K562 (cell line): ENCODE data around the gene ZNF22. TPM values are rescaled to one million over a fixed set of nuclear protein-coding genes. Genes with fewer than 3 reads are reported as not detected.
A peak's percentile ranks its signal among the peaks of the same experiment; 100 is the strongest.

ENCODE experiments used
- ATAC-seq: fragments of 200-7000 bp; cut with Tn5 transposase; 3 replicates; pipeline ENCODE4 v1.9.1; 2020; ENCODE audit warnings: moderate library complexity
- BruUV-seq: library from RNA; stranded (reverse); fragments of 400-500 nt; replicated peaks from 2 replicates; lab custom pipeline; 2021; lab: Mats Ljungman, UMichigan
- CTCF ChIA-PET: fragments of 300-600 bp; formaldehyde crosslinking; extraction: SDS; loops from one replicate; lab custom pipeline; 2021; ENCODE audit warnings: low intra/inter-chr PET ratio; lab: Yijun Ruan, JAX
- POLR2A ChIA-PET: fragments of 300-600, 350-650 bp; sonication (Branson Sonifier 250); formaldehyde crosslinking; extraction: SDS; loops from one replicate; lab custom pipeline; 2021; ENCODE audit warnings: antibody characterized with exemption, inconsistent platforms; lab: Yijun Ruan, JAX
- DNase-seq, 4 experiments: peaks; one replicate each; pipeline versions ENCODE4 v3.0.0 to v3.0.0-alpha.2; 2011 to 2018; ENCODE audit warnings: low spot score in 3 of 4, mixed read lengths in 3 of 4; ENCODE audit errors: extremely low read depth in 1 of 4
- FAIRE-seq: peaks from 2 replicates; lab custom pipeline; 2011; peaks lifted over from hg19 to GRCh38; lab: Jason Lieb, UNC
- H2AFZ ChIP-seq: 2 replicates; pipeline ENCODE4 v1.6.0; 2011; ENCODE audit warnings: low read depth, low read length, control low read depth, inconsistent platforms
- H3K27ac ChIP-seq: fragments of 200-600 bp; 3 replicates; pipeline ENCODE4 v1.8.0; 2011; ENCODE audit warnings: low read depth, mild to moderate bottlenecking, control low read depth, inconsistent platforms, low read length, moderate library complexity, mixed read lengths; ENCODE audit errors: extremely low read depth
- H3K27me3 ChIP-seq, 2 experiments: fragments of 300-600 bp in 1 of 2; 2 replicates in 1 of 2; 3 replicates in 1 of 2; pipeline versions ENCODE4 v1.6.0 to v1.8.0; 2011; ENCODE audit warnings: inconsistent platforms in 2 of 2, low read length in 2 of 2, mild to moderate bottlenecking in 1 of 2, mixed read lengths in 1 of 2, moderate library complexity in 1 of 2; ENCODE audit not compliant: control insufficient read depth in 2 of 2, insufficient read depth in 2 of 2
- H3K36me3 ChIP-seq: fragments of 300-600 bp; 3 replicates; pipeline ENCODE4 v1.8.0; 2011; ENCODE audit warnings: mild to moderate bottlenecking, low read length, inconsistent platforms; ENCODE audit not compliant: control insufficient read depth, insufficient read depth
- H3K4me1 ChIP-seq, 2 experiments: fragments of 200-600 bp in 1 of 2; replicated peaks in 1 of 2; 2 replicates in 1 of 2; 3 replicates in 1 of 2; pipeline versions ENCODE4 v1.5.1 to v1.8.0; 2011; ENCODE audit warnings: inconsistent platforms in 2 of 2, low read length in 2 of 2, mild to moderate bottlenecking in 1 of 2, mixed read lengths in 1 of 2, moderate library complexity in 1 of 2; ENCODE audit not compliant: control insufficient read depth in 2 of 2, insufficient read depth in 2 of 2
- H3K4me2 ChIP-seq: 2 replicates; pipeline ENCODE4 v1.6.1; 2011; ENCODE audit warnings: low read length, control low read depth, inconsistent platforms, mixed read lengths; ENCODE audit not compliant: insufficient read depth
- H3K4me3 ChIP-seq: fragments of 200-600 bp; sonication (generic), shearing (Covaris generic); 2 replicates; pipeline ENCODE4 v1.5.1; 2016; ENCODE audit warnings: control low read depth, inconsistent platforms
- H3K79me2 ChIP-seq: fragments of 200-600 bp; 3 replicates; pipeline ENCODE4 v1.8.0; 2011; ENCODE audit warnings: low read length, inconsistent platforms; ENCODE audit not compliant: control insufficient read depth, insufficient read depth
- H3K9ac ChIP-seq, 2 experiments: 2 replicates each; pipeline versions ENCODE4 v1.6.0 to v1.6.1; 2011; ENCODE audit warnings: low read depth in 2 of 2, low read length in 2 of 2, control low read depth in 1 of 2, inconsistent platforms in 1 of 2, mild to moderate bottlenecking in 1 of 2, mixed read lengths in 1 of 2; ENCODE audit not compliant: insufficient read depth in 1 of 2
- H3K9me1 ChIP-seq: one replicate; pipeline ENCODE4 v1.6.0; 2011; ENCODE audit warnings: inconsistent platforms, mild to moderate bottlenecking, low read length, moderate library complexity; ENCODE audit not compliant: control insufficient read depth, insufficient read depth
- H3K9me3 ChIP-seq: replicated peaks from 2 replicates; pipeline ENCODE4 v1.5.1; 2011; ENCODE audit warnings: low read depth, low read length, inconsistent platforms; ENCODE audit not compliant: control insufficient read depth, insufficient read depth
- H4K20me1 ChIP-seq: replicated peaks from 2 replicates; pipeline ENCODE4 v1.6.1; 2011; ENCODE audit warnings: low read length, inconsistent platforms, mixed read lengths; ENCODE audit not compliant: control insufficient read depth, insufficient read depth
- GABPA ChIP-seq: fragments of 200-800 bp; sonication (Bioruptor generic); conservative IDR thresholded peaks from 2 replicates; pipeline ENCODE4 v1.6.1; 2016; ENCODE audit warnings: low read depth, missing genetic modification characterization, missing compliant biosample characterization
- KAT8 ChIP-seq: fragments of 450-650 bp; IDR thresholded peaks from 2 replicates; pipeline ENCODE4 v1.6.1; 2016; ENCODE audit warnings: low read depth, mild to moderate bottlenecking
- NR2C2 ChIP-seq, 2 experiments: fragments of 200-800 bp in 1 of 2; sonication (Bioruptor generic) in 1 of 2; sonication (generic) in 1 of 2; formaldehyde crosslinking in 1 of 2; IDR thresholded peaks; 2 replicates each; pipeline versions ENCODE4 v1.6.1 to v1.8.0; 2016 to 2022; ENCODE audit warnings: mild to moderate bottlenecking in 1 of 2, missing compliant biosample characterization in 1 of 2, missing genetic modification characterization in 1 of 2, missing genetic modification reagents in 1 of 2
- ZNF592 ChIP-seq: fragments of 450-650 bp; IDR thresholded peaks from 2 replicates; pipeline ENCODE4 v1.6.1; 2017; ENCODE audit warnings: antibody characterized with exemption, mild to moderate bottlenecking
- WGBS: fragments of 100-300 bp; shearing (Covaris generic); methylation state at CpG from one replicate; pipeline ENCODE4 v1.1.6; 2016; ENCODE audit warnings: low coverage, mixed read lengths; ENCODE audit not compliant: insufficient coverage; ENCODE audit errors: missing lambda C conversion rate; 5-methylcytosine and 5-hydroxymethylcytosine counted together
- in situ Hi-C: fragments of 300-500 bp; cut with MboI; formaldehyde crosslinking; loops from 4 replicates; pipeline ENCODE4 v1.15.0; 2018; ENCODE audit warnings: inconsistent platforms, mixed read lengths
- intact Hi-C: fragments of 100-400 bp; cut with micrococcal nuclease; formaldehyde crosslinking; loops from 2 replicates; pipeline ENCODE4 v1.14.2; 2022
- polyA plus RNA-seq, 8 experiments: library from polyadenylated mRNA; depleted of rRNA in 4 of 8; stranded (reverse) in 5 of 8; unstranded in 3 of 8; fragments of >200 nt; fragmentation: Nextera tagmentation in 2 of 8; fragmentation: Illumina TruSeq in 1 of 8; extraction: Ambion mirVana in 2 of 8; extraction: Trizol in 1 of 8; gene quantifications; 2 replicates each; pipeline versions ENCODE4 v1.2.1 to v1.2.3, GENCODE V29; 2011 to 2014; ENCODE audit warnings: inconsistent platforms in 1 of 8, missing spikeins in 1 of 8
- total RNA-seq, 7 experiments: library from RNA; depleted of rRNA in 6 of 7; stranded (reverse); fragments of >200 nt in 6 of 7; fragmentation: Illumina TruSeq in 2 of 7; extraction: Trizol in 2 of 7; gene quantifications; 2 replicates each; pipeline versions ENCODE4 v1.2.1 to v1.2.3, GENCODE V29; 2011 to 2021; ENCODE audit warnings: low replicate concordance in 1 of 7

ZNF22 gene
- total and polyA plus RNA-seq, 9 of the 15 experiments (the other 6 are each of a cell fraction or from before 2014, with no cell fraction given) = 36.2 to 98.7 (median 51.2) TPM

- ATAC-seq = no peak
- TF ChIP-seq KAT8 (no peak), ZNF592 (no peak), GABPA (tag) (0 out of 2 replicates have a peak, but pooled peaks have one; percentile 8), NR2C2 (CRISPR knock-in tag; IDR thresholded peaks at IDR 0.05) (no peak), NR2C2 (tag; IDR thresholded peaks at IDR 0.05) (peak; percentile 6; the same call in 1 of the 2 replicates)
- TF ChIP-seq, all 486 proteins: peak for 2
- H3K9me1 ChIP-seq = peaks cover 4% of the 10 kb centered on the region
- H3K79me2 ChIP-seq = no peaks in the 10 kb centered on the region
- H3K27me3 ChIP-seq = peaks cover 2 to 19% of the 10 kb centered on the region in 2 experiments; a peak in 2 of 5 replicates
- CTCF ChIA-PET = no interaction called here
- H4K20me1 ChIP-seq = peaks cover 8% of the 10 kb centered on the region; the same call in 1 of the 2 replicates
- 0 out of 4 replicates have a peak overlapping the region, but pooled peaks of 1 of the 2 experiments have one; percentile 36 for H3K9ac ChIP-seq
- no TSS peak for BruUV-seq
- in situ Hi-C loops = no loop called here
- WGBS = 18% methylated on average over 15 of the region's 15 CpGs
- DNase-seq (no peak), FAIRE-seq (peak; percentile 29)
- intact Hi-C loops = no loop called here
- H3K9me3 ChIP-seq = no peaks in the 10 kb centered on the region
- POLR2A ChIA-PET = interaction anchor here (0.6 to 1.5 kb wide), 5 partner anchors 10 to 31 kb away, joined by 3 to 4 read pairs (median 3); no protein-coding TSS in a partner anchor
- H3K4me3 ChIP-seq = no peak overlapping the region
- H2AFZ ChIP-seq = no peak overlapping the region
- H3K27ac ChIP-seq = no peak overlapping the region
- H3K4me2 ChIP-seq = no peak overlapping the region
- H3K36me3 ChIP-seq = no peaks in the 10 kb centered on the region
- peaks cover 8 to 16% of the 10 kb centered on the region in 2 experiments; a peak in 4 of 5 replicates for H3K4me1 ChIP-seq
These were observed 36.7 kb upstream of the ZNF22 start for GRCh38 chr10:44963772-44964633.
